Left ventricle myocardium inferior (tissue), 1 donor: ENCODE measurements around the gene MKKS. TPM values are rescaled to one million over a fixed set of nuclear protein-coding genes. Genes with fewer than 3 reads are reported as not detected.

Experiments
- DNase-seq: peaks from one replicate; pipeline ENCODE4 v3.0.0-alpha.2; 2020
- H3K27ac ChIP-seq: fragments of 200-600 bp; replicated peaks from 2 replicates; pipeline ENCODE4 v1.8.0; 2021
- H3K27me3 ChIP-seq: fragments of 200-600 bp; 2 replicates; pipeline ENCODE4 v1.8.0; 2021; ENCODE audit warnings: low read depth
- H3K36me3 ChIP-seq: fragments of 200-600 bp; 2 replicates; pipeline ENCODE4 v1.8.0; 2021
- H3K4me1 ChIP-seq: fragments of 200-600 bp; 2 replicates; pipeline ENCODE4 v1.8.0; 2021
- H3K4me3 ChIP-seq: fragments of 200-600 bp; 2 replicates; pipeline ENCODE4 v1.8.0; 2021; ENCODE audit warnings: mild to moderate bottlenecking, moderate library complexity
- H3K9me3 ChIP-seq: fragments of 200-600 bp; replicated peaks from 2 replicates; pipeline ENCODE4 v1.8.0; 2021
- intact Hi-C: fragments of 100-400 bp; cut with micrococcal nuclease; formaldehyde crosslinking; loops from one replicate; pipeline ENCODE4 v1.11.0; 2022
- total RNA-seq: library from RNA; stranded (reverse); fragmentation: NEBNext Ultra II Directional; extraction: Animal tissue kit (Norgen Biotek cat#: 25700); gene quantifications from one replicate; pipeline ENCODE4 v1.2.1, GENCODE V29; 2021
- TF ChIP-seq, protein P1 (sequence below): fragments of 200-600 bp; IDR thresholded peaks from 2 replicates; pipeline ENCODE4 v1.8.0; 2021; ENCODE audit warnings: antibody characterized with exemption, mild to moderate bottlenecking, borderline replicate concordance
- donor health status: DM: no; HTN: yes; CAD: no; lungs with severe emphysema.

The MKKS gene
- total RNA-seq, 1 donor from 2014 or later, result 28.3 TPM

DNA sequence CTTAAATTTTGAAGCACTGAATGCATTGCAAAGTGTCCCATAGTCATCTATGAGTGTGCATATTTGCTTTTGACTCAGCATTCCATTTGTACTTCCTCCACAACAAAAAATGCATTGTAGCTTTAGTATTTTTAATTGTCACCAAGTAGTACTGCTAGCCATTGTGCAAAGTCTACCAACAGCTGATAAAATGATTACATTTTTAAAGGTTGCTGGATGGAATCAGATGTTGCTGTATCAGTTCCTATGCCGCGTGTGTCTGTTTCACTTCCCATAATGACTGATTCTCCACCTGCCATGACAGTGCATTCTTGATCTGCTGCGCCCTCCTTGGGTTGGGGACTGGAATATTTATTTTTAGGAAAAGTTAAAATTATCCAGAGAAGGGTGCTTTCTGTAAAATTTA, 42.3 kb upstream of the MKKS start:
- no peaks in the 10 kb centered on the region for H3K27me3 ChIP-seq
- peak overlapping the region; percentile 50 for H3K27ac ChIP-seq
- intact Hi-C loops, result no loop called here
- peaks cover 5% of the 10 kb centered on the region for H3K9me3 ChIP-seq
- DNase-seq, result no peak
- TF ChIP-seq, protein P1, sequence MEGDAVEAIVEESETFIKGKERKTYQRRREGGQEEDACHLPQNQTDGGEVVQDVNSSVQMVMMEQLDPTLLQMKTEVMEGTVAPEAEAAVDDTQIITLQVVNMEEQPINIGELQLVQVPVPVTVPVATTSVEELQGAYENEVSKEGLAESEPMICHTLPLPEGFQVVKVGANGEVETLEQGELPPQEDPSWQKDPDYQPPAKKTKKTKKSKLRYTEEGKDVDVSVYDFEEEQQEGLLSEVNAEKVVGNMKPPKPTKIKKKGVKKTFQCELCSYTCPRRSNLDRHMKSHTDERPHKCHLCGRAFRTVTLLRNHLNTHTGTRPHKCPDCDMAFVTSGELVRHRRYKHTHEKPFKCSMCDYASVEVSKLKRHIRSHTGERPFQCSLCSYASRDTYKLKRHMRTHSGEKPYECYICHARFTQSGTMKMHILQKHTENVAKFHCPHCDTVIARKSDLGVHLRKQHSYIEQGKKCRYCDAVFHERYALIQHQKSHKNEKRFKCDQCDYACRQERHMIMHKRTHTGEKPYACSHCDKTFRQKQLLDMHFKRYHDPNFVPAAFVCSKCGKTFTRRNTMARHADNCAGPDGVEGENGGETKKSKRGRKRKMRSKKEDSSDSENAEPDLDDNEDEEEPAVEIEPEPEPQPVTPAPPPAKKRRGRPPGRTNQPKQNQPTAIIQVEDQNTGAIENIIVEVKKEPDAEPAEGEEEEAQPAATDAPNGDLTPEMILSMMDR, result no peak
- H3K4me3 ChIP-seq, result no peak overlapping the region
- H3K36me3 ChIP-seq, result no peaks in the 10 kb centered on the region
- H3K4me1 ChIP-seq, result peaks cover 27% of the 10 kb centered on the region

DNA sequence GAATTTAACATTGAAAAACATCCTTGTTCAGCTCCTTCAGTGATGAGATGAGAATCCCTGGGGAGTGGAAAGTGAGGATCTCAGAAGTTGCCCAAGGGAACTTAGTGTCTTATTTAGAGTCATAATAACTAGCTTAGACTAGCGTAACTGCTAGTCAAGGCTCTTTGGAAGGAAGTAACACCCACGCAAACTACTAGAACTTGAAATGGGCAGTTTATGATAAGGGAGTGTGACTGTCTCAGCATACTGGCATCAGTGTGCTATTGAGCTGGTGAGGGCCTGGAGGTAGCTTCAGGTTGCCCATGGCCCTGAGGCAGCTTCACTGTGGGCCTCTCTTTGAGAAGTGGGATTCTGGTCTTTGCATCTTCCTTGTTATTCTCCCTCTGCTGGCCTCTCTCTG, 41.2 kb upstream of the MKKS start:
- H3K36me3 ChIP-seq, result no peaks in the 10 kb centered on the region
- TF ChIP-seq, protein P1, result no peak
- H3K27ac ChIP-seq, result peak overlapping the region; percentile 50
- intact Hi-C loops, result no loop called here
- peaks cover 29% of the 10 kb centered on the region for H3K4me1 ChIP-seq
- no peak for DNase-seq
- no peak overlapping the region for H3K4me3 ChIP-seq
- peaks cover 5% of the 10 kb centered on the region for H3K9me3 ChIP-seq
- no peaks in the 10 kb centered on the region for H3K27me3 ChIP-seq

DNA sequence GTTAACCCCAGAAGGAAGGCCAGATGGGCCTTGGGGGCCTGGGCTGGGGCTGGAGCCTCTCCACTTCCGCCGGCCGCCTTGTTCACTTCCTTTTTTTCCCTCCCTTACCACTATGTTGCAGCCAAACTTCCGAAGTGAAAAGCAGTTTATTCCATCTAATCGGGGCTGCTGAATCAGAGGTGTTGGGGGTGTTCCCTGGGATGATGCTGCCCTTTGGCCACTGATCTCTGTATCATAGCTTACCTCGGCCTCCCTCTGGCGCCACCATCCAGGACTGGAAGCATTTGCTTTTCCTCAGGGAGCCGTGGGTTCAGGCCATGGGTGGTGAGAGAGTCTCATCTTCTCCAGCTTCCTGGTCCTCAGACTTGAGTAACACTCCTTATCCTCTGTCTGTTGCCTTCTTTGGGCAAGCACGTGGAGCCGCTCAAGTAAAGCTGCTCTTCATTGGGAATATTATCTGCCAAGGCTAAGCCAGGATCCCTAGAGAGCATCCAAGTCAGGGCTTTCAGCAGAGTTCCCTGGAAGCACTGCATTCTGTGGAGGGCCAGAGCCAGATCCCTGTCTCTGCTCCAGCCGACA, 40.7 kb upstream of the MKKS start:
- intact Hi-C loops, result no loop called here
- Histone ChIP-seq H3K36me3 (no peaks in the 10 kb centered on the region), H3K27me3 (no peaks in the 10 kb centered on the region), H3K4me3 (no peak overlapping the region), H3K9me3 (peaks cover 5% of the 10 kb centered on the region), H3K27ac (peak overlapping the region; percentile 50), H3K4me1 (peaks cover 34% of the 10 kb centered on the region)
- TF ChIP-seq, protein P1, result no peak
- DNase-seq, result peak; percentile 41

DNA sequence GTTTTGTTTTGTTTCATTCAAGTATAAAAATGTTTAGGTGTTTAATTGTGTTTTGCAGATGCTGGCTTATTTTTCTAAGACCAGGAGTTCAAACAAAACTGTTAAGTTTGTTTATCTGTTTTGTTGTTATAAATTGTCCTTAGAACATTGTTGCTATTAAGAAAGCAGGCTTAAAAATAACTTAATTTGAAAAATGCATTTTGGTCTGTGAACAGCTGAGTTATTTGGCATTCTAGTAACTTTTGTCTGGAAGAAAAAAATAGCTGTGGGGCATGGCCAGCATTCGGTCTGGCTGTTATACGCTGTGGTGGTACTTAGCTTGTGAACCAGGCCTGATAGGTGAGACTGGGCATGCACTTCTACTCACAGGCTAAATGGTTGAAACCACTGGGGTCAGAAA, 38.8 kb upstream of the MKKS start:
- TF ChIP-seq, protein P1, result no peak
- intact Hi-C loops, result no loop called here
- Histone ChIP-seq H3K4me1 (peaks cover 44% of the 10 kb centered on the region), H3K27ac (no peak overlapping the region), H3K9me3 (peaks cover 5% of the 10 kb centered on the region), H3K4me3 (no peak overlapping the region), H3K36me3 (no peaks in the 10 kb centered on the region), H3K27me3 (no peaks in the 10 kb centered on the region)
- DNase-seq, result no peak

DNA sequence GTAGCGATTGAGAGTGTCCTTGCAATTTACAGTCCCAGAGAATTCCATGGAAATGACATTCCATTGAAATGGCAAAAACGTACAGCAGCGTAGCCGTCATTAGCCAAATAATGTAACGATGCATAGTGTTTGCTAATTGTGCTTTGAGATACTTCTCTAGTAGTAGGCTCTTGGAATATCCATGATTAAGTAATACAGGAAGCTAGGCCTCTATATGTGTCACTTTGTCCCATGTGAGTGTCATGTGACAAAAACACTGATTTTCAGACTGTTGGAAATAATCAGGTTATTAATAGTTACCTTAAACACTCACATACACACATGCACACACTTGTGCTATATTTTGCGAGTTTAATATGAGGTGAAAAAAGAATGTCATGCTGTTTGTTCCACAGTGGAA, 36.3 kb upstream of the MKKS start:
- Histone ChIP-seq H3K4me1 (peaks cover 54% of the 10 kb centered on the region), H3K4me3 (no peak overlapping the region), H3K27ac (no peak overlapping the region), H3K36me3 (no peaks in the 10 kb centered on the region), H3K9me3 (peaks cover 5% of the 10 kb centered on the region), H3K27me3 (no peaks in the 10 kb centered on the region)
- TF ChIP-seq, protein P1, result no peak
- no peak for DNase-seq
- intact Hi-C loops, result no loop called here
